ENCODE measurements around the gene COG2. TPM values are rescaled to one million over a fixed set of nuclear protein-coding genes. Genes with fewer than 3 reads are reported as not detected.

COG2 gene
- total and polyA plus RNA-seq, 2 of the 13 experiments (the other 11 are each of a cell fraction or from before 2014, with no cell fraction given), result 16.8 to 36.3 TPM

DNA sequence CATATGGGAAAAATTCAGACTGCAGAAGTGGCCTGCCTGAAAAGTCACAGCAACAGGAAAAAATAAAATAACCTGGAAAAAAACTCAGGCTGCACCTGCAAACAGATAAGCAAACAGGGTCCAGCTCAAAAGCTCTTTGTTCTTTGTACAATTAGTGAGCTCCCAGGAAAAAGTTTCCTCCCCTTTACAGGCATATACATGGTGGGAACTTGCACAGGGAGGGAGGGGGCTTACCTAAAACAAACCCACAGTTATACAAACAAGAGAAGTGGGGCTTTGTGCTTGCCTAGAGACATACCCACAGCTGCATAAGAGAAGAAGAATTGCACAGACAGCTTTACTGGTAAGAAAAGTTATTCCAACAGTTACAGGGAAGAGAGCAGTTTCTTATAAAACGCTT, 31.7 kb upstream of the COG2 start (continued):
- no peak for TF ChIP-seq AKAP8 (CRISPR knock-in tag; IDR thresholded peaks at IDR 0.05)
- TF ChIP-seq FOSL2 (CRISPR knock-in tag; IDR thresholded peaks at IDR 0.05), result no peak
- TF ChIP-seq REL (CRISPR knock-in tag; conservative IDR thresholded peaks at IDR 0.05), result no peak
- TF ChIP-seq SP4 (CRISPR knock-in tag; IDR thresholded peaks at IDR 0.05), result no peak
- no peak for TF ChIP-seq ZMAT3 (CRISPR knock-in tag; conservative IDR thresholded peaks at IDR 0.05)
- TF ChIP-seq, protein P1, sequence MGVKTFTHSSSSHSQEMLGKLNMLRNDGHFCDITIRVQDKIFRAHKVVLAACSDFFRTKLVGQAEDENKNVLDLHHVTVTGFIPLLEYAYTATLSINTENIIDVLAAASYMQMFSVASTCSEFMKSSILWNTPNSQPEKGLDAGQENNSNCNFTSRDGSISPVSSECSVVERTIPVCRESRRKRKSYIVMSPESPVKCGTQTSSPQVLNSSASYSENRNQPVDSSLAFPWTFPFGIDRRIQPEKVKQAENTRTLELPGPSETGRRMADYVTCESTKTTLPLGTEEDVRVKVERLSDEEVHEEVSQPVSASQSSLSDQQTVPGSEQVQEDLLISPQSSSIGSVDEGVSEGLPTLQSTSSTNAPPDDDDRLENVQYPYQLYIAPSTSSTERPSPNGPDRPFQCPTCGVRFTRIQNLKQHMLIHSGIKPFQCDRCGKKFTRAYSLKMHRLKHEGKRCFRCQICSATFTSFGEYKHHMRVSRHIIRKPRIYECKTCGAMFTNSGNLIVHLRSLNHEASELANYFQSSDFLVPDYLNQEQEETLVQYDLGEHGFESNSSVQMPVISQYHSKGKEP (CRISPR knock-in tag; IDR thresholded peaks at IDR 0.05), result no peak
- TF ChIP-seq, protein P2, sequence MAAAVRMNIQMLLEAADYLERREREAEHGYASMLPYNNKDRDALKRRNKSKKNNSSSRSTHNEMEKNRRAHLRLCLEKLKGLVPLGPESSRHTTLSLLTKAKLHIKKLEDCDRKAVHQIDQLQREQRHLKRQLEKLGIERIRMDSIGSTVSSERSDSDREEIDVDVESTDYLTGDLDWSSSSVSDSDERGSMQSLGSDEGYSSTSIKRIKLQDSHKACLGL (CRISPR knock-in tag; IDR thresholded peaks at IDR 0.05), result no peak
- no peak for TF ChIP-seq ZNF530 (CRISPR knock-in tag; IDR thresholded peaks at IDR 0.05; ENCODE audit: low read depth)
- peak in 1 of 2 experiments; percentile 10; a peak in 1 of 4 replicates for TF ChIP-seq EP300 (IDR thresholded peaks at IDR 0.05; ENCODE audit: low read depth in 2 of 2, low read length in 2 of 2)
- no peak for TF ChIP-seq EP300 (CRISPR knock-in tag; IDR thresholded peaks at IDR 0.05; ENCODE audit: borderline replicate concordance)
- TF ChIP-seq, protein P3, sequence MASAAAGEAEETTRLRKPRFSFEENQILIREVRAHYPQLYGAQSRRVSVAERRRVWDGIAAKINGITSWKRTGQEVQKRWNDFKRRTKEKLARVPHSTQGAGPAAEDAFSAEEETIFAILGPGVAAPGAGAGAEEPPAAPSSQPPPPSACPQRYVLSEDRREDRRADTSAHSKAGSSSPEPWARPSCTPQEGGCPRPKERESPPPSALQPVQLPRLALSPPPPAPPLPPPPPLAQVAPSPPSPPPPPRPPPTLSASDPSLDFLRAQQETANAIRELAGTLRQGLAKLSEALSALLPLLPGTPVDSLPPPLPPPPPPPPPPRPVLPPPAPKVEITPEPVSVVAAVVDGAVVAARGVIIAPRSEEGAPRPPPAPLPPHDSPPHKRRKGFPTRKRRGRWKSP (CRISPR knock-in tag; IDR thresholded peaks at IDR 0.05), result no peak
- no peak for TF ChIP-seq ZFP37 (CRISPR knock-in tag; IDR thresholded peaks at IDR 0.05; ENCODE audit: borderline replicate concordance)
- TF ChIP-seq ZNF33B (CRISPR knock-in tag; IDR thresholded peaks at IDR 0.05), result no peak
- no peak for TF ChIP-seq CEBPB (IDR thresholded peaks at IDR 0.05; ENCODE audit: borderline replicate concordance, low read depth, low read length)
- TF ChIP-seq, protein P4, sequence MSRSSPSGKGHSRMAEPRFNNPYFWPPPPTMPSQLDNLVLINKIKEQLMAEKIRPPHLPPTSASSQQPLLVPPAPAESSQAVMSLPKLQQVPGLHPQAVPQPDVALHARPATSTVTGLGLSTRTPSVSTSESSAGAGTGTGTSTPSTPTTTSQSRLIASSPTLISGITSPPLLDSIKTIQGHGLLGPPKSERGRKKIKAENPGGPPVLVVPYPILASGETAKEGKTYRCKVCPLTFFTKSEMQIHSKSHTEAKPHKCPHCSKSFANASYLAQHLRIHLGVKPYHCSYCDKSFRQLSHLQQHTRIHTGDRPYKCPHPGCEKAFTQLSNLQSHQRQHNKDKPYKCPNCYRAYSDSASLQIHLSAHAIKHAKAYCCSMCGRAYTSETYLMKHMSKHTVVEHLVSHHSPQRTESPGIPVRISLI (CRISPR knock-in tag; IDR thresholded peaks at IDR 0.05; ENCODE audit: borderline replicate concordance), result 0 out of 2 replicates have a peak, but pooled peaks have one; percentile 22
- TF ChIP-seq POLR2G (IDR thresholded peaks at IDR 0.05; ENCODE audit: low read depth, low read length), result no peak
- TF ChIP-seq KDM2A (CRISPR knock-in tag; IDR thresholded peaks at IDR 0.05; ENCODE audit: borderline replicate concordance, low read depth), result no peak
- TF ChIP-seq NBN (conservative IDR thresholded peaks at IDR 0.05), result no peak
- no peak for TF ChIP-seq ZNF720 (CRISPR knock-in tag; IDR thresholded peaks at IDR 0.05)
- TF ChIP-seq XRCC5 (optimal IDR thresholded peaks at IDR 0.05; ENCODE audit: low read length), result no peak
- TF ChIP-seq ADNP (CRISPR knock-in tag; IDR thresholded peaks at IDR 0.05), result no peak
- TF ChIP-seq TOE1 (CRISPR knock-in tag; IDR thresholded peaks at IDR 0.05), result no peak
